GM19397 (cell line): ENCODE results near the gene GPSM1.

Experiments
- ATAC-seq: cut with Tn5 transposase; IDR thresholded peaks from one replicate; pipeline ENCODE4 v1.9.1; 2021; ENCODE audit warnings: mild to moderate bottlenecking, moderate library complexity; ENCODE audit not compliant: unreplicated experiment

The GPSM1 gene

GRCh38 chr9:136331030-136331429 is 3.7 kb downstream of the GPSM1 start:
- ATAC-seq = no peak

- ATAC-seq = no peak
These were observed 4.5 kb downstream of the GPSM1 start for GRCh38 chr9:136331556-136332481.

- ATAC-seq = no peak
These were observed 5.2 kb downstream of the GPSM1 start for GRCh38 chr9:136332482-136332983.

GRCh38 chr9:136333045-136333444 is 5.7 kb downstream of the GPSM1 start:
- no peak for ATAC-seq

GRCh38 chr9:136333486-136333885 is 6.1 kb downstream of the GPSM1 start:
- ATAC-seq = no peak

GRCh38 chr9:136334541-136334940 is 7.2 kb downstream of the GPSM1 start:
- no peak for ATAC-seq

GRCh38 chr9:136335296-136336155 is 8.2 kb downstream of the GPSM1 start:
- ATAC-seq = no peak

- no peak for ATAC-seq
These were observed 9.0 kb downstream of the GPSM1 start for GRCh38 chr9:136336156-136336870.

- no peak for ATAC-seq
These were observed 9.5 kb downstream of the GPSM1 start for GRCh38 chr9:136336881-136337280.

- no peak for ATAC-seq
These were observed 10.4 kb downstream of the GPSM1 start for GRCh38 chr9:136337416-136338395.

GRCh38 chr9:136338511-136338910 is 11.2 kb downstream of the GPSM1 start:
- ATAC-seq = no peak

GRCh38 chr9:136339173-136339957 is 12.0 kb downstream of the GPSM1 start:
- no peak for ATAC-seq

GRCh38 chr9:136339958-136340310 is 12.6 kb downstream of the GPSM1 start:
- no peak for ATAC-seq

- no peak for ATAC-seq
These were observed 13.2 kb downstream of the GPSM1 start for GRCh38 chr9:136340356-136341041.

GRCh38 chr9:136341042-136341655 is 13.8 kb downstream of the GPSM1 start:
- ATAC-seq = no peak

GRCh38 chr9:136341769-136342168 is 14.4 kb downstream of the GPSM1 start:
- no peak for ATAC-seq

GRCh38 chr9:136342181-136343120 is 15.1 kb downstream of the GPSM1 start:
- ATAC-seq = no peak
